Aorta (tissue), 5 donors: ENCODE results near the gene NEK4. TPM values are rescaled to one million over a fixed set of nuclear protein-coding genes. Genes with fewer than 3 reads are reported as not detected.

Experiments
- ATAC-seq: fragments of 200-7000 bp; cut with Tn5 transposase; one replicate; pipeline ENCODE4 v1.9.1; 2022; ENCODE audit warnings: moderate library complexity; ENCODE audit not compliant: low FRiP score
- DNase-seq, 2 donors: peaks; one replicate each; pipeline ENCODE4 v3.0.0-alpha.2; 2020
- H3K27ac ChIP-seq, 2 donors: one replicate each; pipeline ENCODE4 v1.5.1; 2013; ENCODE audit warnings: low read length in 2 of 2, mild to moderate bottlenecking in 2 of 2, moderate library complexity in 2 of 2, control low read depth in 1 of 2, inconsistent platforms in 1 of 2, low read depth in 1 of 2
- H3K27me3 ChIP-seq, 2 donors: one replicate each; pipeline ENCODE4 v1.6.1; 2013; ENCODE audit warnings: control low read depth in 1 of 2, low read length in 1 of 2, mild to moderate bottlenecking in 1 of 2, moderate library complexity in 1 of 2; ENCODE audit not compliant: insufficient read depth in 2 of 2, control insufficient read depth in 1 of 2
- H3K36me3 ChIP-seq, 2 donors: one replicate each; pipeline ENCODE4 v1.6.1; 2013; ENCODE audit warnings: control low read depth in 1 of 2, low read length in 1 of 2, mild to moderate bottlenecking in 1 of 2; ENCODE audit not compliant: insufficient read depth in 2 of 2, control insufficient read depth in 1 of 2
- H3K4me1 ChIP-seq, 2 donors: one replicate each; pipeline ENCODE4 v1.6.1; 2013; ENCODE audit warnings: low read length in 2 of 2, control low read depth in 1 of 2, mild to moderate bottlenecking in 1 of 2, moderate library complexity in 1 of 2; ENCODE audit not compliant: insufficient read depth in 2 of 2, control insufficient read depth in 1 of 2
- H3K4me3 ChIP-seq, 2 donors: one replicate each; pipeline ENCODE4 v1.5.1; 2013; ENCODE audit warnings: low read length in 2 of 2, control low read depth in 1 of 2, mild to moderate bottlenecking in 1 of 2
- H3K9me3 ChIP-seq: one replicate; pipeline ENCODE4 v1.6.1; 2013; ENCODE audit warnings: mild to moderate bottlenecking, low read length; ENCODE audit not compliant: control insufficient read depth
- WGBS, 2 donors: extraction: QIAGEN DNeasy Blood & Tissue Kit; methylation state at CpG; one replicate each; pipeline ENCODE4 v1.1.7; 2013; 5-methylcytosine and 5-hydroxymethylcytosine counted together
- intact Hi-C, 2 donors: fragments of 100-400 bp; cut with DNase I; formaldehyde crosslinking; loops; one replicate each; pipeline versions ENCODE4 v1.14.2 to v1.15.0; 2022
- polyA plus RNA-seq, 2 donors: library from polyadenylated mRNA; stranded (reverse); fragments of 200-250 nt; gene quantifications; one replicate each; pipeline ENCODE4 v1.2.3, GENCODE V29; 2013
- total RNA-seq, 2 donors: library from RNA; stranded (reverse); fragmentation: NEBNext Ultra II Directional; extraction: Animal tissue kit (Norgen Biotek cat#: 25700); gene quantifications; one replicate each; pipeline ENCODE4 v1.2.1, GENCODE V29; 2021
- donor health status: healthy with polysubstance abuse.
- donor health status: Bipolar disorder and iron deficiency.
- donor health status: DM: no; HTN: no; CAD: no.
- donor health status: DM: no; HTN: no; CAD: no.
- donor health status: DM: yes; HTN: yes; CAD: no.

The NEK4 gene
- total and polyA plus RNA-seq, 4 donors, result 8.0 to 22.1 (median 15.1) TPM

DNA sequence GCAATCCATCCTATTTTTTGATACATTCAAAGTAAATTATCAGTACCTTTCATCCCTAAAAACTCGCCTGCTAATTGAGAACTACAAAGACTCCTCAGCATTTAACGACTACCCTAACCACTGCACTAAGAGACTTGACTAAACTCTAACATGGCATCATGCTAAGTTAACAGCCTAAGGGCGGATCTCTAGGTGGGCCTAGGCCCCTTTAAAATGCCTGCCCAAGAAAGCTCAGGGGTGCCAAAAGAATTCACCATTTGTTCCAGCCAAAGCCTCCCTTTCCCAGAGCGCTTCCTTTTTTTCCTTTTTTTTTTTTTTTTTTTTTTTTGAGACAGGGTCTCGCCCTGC lies 568 bp upstream of the NEK4 start:
- 19 to 35% methylated on average over 4 to 5 of the region's 5 CpGs for WGBS, 2 donors
- no peaks in the 10 kb centered on the region for H3K27me3 ChIP-seq
- H3K27ac ChIP-seq, result peak overlapping the region in 1 of 2 donors; percentile 56
- peak; percentile 12 for ATAC-seq
- peaks cover 0 to 3% of the 10 kb centered on the region in 2 donors for H3K4me1 ChIP-seq
- DNase-seq, result no peak
- intact Hi-C loops, result loop anchor here in 1 of 2 donors (5.0 to 10.0 kb wide), 2 partner anchors 126 to 163 kb away; partner anchors contain the start of gene STIMATE
- H3K9me3 ChIP-seq, result no peaks in the 10 kb centered on the region
- peak overlapping the region; percentile 45 to 89 for H3K4me3 ChIP-seq
- no peaks in the 10 kb centered on the region for H3K36me3 ChIP-seq

DNA sequence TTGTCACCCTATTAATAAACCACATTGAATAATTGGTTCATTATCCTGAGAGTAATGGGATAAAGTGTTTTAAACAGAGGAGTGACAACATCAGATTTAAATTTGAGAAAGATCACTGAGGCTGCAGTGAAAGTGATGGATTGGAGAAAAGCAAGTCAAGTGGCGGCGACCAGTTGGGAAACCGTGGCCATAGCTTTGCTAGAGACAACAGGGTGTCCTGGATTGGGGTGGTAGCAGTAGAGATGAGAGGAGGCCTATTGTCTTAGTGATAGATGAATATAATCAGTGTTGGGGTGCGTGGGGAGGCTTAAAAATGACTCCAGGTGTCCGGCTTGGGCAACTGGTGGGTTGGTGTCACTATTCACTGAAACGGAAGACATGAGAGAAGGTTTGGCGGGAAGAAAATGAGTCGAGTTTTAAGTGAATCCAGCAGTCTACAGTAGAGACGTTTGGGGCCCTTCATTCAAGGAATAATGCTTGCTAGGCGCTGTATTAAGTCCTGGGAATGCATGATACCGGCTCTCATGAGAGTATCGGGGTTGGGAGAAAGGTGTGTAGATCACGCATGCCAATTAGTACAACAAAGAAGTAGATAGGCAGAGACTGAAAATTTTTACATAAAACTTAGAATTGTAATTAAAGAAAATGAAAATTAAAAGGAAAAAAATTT lies 819 bp downstream of the NEK4 start:
- DNase-seq (peak in 1 of 2 donors; percentile 24), ATAC-seq (no peak)
- intact Hi-C loops, result loop anchor here in 1 of 2 donors (5.0 to 10.0 kb wide), 3 partner anchors 62 to 165 kb away; partner anchors contain the start of genes ITIH4 and STIMATE
- no peaks in the 10 kb centered on the region for H3K27me3 ChIP-seq
- no peaks in the 10 kb centered on the region for H3K9me3 ChIP-seq
- peak overlapping the region in 1 of 2 donors; percentile 39 for H3K27ac ChIP-seq
- no peaks in the 10 kb centered on the region for H3K36me3 ChIP-seq
- H3K4me1 ChIP-seq, result peaks cover 0 to 3% of the 10 kb centered on the region in 2 donors
- 15% methylated on average over 13 of the region's 13 CpGs for WGBS, 2 donors
- H3K4me3 ChIP-seq, result peak overlapping the region; percentile 84 to 89

DNA sequence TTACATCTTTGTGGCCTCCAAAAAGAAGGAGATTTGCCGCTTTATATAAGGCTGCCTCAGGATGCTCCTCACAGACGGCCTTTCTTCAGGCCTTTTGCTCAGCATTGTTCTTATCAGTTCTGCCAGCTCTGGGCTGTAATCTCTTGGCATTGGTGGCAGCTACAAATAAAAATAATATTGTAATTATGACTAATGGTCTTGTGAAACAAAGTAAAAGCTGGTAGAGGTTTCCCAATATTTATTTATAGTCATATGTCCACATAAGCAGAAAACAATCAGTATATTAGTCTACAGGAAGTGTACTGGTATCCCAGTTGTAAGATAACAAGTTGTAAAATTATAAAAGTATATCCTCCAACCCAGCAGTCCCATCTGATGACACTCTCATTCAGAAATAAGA lies 7.3 kb downstream of the NEK4 start:
- no peaks in the 10 kb centered on the region for H3K27me3 ChIP-seq
- no peaks in the 10 kb centered on the region for H3K9me3 ChIP-seq
- no peak overlapping the region for H3K4me3 ChIP-seq
- H3K27ac ChIP-seq, result peak overlapping the region in 1 of 2 donors; percentile 67
- ATAC-seq, result no peak
- intact Hi-C loops, result no loop called here
- no peak for DNase-seq
- H3K36me3 ChIP-seq, result peaks cover 0 to 3% of the 10 kb centered on the region in 2 donors
- peaks cover 0 to 4% of the 10 kb centered on the region in 2 donors for H3K4me1 ChIP-seq
- WGBS, 2 donors, result 10 to 11% methylated on average over 2 of the region's 2 CpGs

DNA sequence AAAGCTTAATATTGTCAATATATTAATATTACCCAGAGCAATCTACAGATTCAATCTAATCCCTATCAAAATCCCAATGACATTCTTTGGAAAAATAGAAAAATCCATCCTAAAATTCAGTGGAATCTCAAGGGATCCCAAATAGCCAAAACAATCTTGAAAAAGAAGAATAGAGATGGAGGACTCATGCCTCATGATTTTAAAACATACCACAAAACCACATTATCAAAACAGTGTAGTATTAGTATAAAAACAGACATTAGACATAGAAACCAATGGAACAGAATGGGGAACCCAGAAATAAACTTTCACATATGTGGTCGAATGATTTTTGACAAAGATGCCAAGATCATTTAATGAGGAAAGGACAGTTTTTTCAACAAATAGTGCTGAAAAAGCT lies 14.6 kb downstream of the NEK4 start:
- H3K4me1 ChIP-seq, result no peaks in the 10 kb centered on the region
- DNase-seq (no peak), ATAC-seq (no peak)
- H3K27ac ChIP-seq, result no peak overlapping the region
- no peaks in the 10 kb centered on the region for H3K27me3 ChIP-seq
- peaks cover 0 to 3% of the 10 kb centered on the region in 2 donors for H3K36me3 ChIP-seq
- no peaks in the 10 kb centered on the region for H3K9me3 ChIP-seq
- H3K4me3 ChIP-seq, result no peak overlapping the region
- 97 to 99% methylated on average over 1 of the region's 1 CpG for WGBS, 2 donors
- intact Hi-C loops, result no loop called here

DNA sequence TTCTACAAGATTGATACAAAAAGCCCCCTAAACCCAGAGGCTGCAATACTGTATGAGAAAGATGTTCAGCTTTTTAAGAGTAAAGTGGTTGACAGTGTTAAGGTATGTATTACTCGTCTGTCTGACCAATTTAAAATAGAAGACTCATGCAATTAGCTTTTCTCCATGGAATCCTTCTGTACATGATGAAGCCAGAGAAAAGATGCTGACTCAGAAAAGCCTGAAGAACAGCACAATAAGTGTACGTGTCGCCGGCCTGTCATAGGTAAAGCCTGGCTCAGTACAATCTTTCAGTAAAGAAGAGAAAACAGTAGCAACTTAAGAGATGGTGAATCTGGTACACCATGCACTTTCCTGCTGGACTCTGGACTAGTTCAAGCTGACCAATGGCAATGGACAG lies 16.4 kb downstream of the NEK4 start:
- H3K9me3 ChIP-seq, result no peaks in the 10 kb centered on the region
- H3K4me3 ChIP-seq, result no peak overlapping the region
- peaks cover 4 to 5% of the 10 kb centered on the region in 2 donors for H3K36me3 ChIP-seq
- no peaks in the 10 kb centered on the region for H3K4me1 ChIP-seq
- no peaks in the 10 kb centered on the region for H3K27me3 ChIP-seq
- no peak for DNase-seq
- no peak overlapping the region for H3K27ac ChIP-seq
- no peak for ATAC-seq
- 91 to 95% methylated on average over 4 of the region's 4 CpGs for WGBS, 2 donors
- intact Hi-C loops, result no loop called here

DNA sequence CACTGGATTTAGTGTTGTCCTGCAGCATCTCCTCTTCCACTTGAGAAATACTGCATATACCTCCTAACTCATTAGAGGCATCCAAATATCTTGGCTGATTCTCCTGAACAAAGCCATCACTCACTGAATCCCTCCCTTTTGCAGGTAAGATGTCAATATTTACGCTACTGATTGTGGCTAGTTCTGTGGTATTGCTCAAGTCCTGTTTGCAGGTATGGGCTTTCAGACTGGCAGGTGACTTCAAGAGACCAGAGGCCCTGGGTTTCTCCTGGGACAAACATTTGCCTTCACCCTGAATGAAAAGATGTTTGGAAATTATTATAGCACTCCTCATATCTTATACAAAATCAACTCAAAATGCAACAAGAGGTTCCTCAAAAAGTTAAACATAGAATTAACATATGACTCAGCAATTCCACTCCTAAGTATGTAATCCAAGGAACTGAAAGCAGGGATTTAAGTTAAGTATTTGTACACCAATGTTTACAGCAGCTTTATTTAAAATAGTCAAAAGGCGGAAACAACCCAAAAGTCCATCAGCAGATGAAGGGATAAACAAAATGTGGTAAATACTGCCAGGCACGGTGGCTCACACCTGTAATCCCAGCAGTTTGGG lies 18.6 kb downstream of the NEK4 start:
- Histone ChIP-seq H3K36me3 (peaks cover 2 to 4% of the 10 kb centered on the region in 2 donors), H3K4me3 (no peak overlapping the region)

DNA sequence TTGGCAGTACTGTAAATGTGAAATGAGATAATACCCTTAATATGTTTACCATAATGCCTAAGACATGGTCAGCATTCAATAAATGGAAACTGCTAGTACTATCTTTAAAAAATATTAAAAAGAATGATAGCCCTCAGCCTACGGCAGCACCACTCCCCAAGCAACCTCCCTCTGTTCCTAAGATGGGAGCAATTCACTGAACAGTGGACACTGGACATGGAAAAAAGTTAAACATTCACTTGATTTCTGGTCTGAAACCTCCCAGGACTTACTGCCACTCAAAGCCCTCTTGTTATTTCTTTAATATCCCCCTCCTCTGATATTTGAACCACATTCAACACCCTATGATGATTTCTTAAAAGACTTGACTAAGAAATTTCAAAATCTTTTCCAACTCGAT lies 27.0 kb downstream of the NEK4 start:
- Histone ChIP-seq H3K36me3 (peaks cover 7 to 9% of the 10 kb centered on the region in 2 donors), H3K4me1 (no peaks in the 10 kb centered on the region), H3K27me3 (no peaks in the 10 kb centered on the region), H3K9me3 (no peaks in the 10 kb centered on the region), H3K4me3 (no peak overlapping the region), H3K27ac (no peak overlapping the region)
- ATAC-seq, result no peak
- no peak for DNase-seq
- intact Hi-C loops, result loop anchor here (2.0 to 10.0 kb wide), 4 partner anchors 189 to 329 kb away; no protein-coding TSS in a partner anchor
- WGBS, 2 donors, result 78 to 89% methylated on average over 2 of the region's 2 CpGs

More for the DNA sequence above, 18.6 kb downstream of the NEK4 start:
- intact Hi-C loops, result no loop called here
- H3K9me3 ChIP-seq, result no peaks in the 10 kb centered on the region
- no peak for DNase-seq
- no peaks in the 10 kb centered on the region for H3K27me3 ChIP-seq
- WGBS, 2 donors, result 93 to 97% methylated on average over 3 of the region's 3 CpGs
- H3K4me1 ChIP-seq, result no peaks in the 10 kb centered on the region
- H3K27ac ChIP-seq, result no peak overlapping the region
- ATAC-seq, result no peak

DNA sequence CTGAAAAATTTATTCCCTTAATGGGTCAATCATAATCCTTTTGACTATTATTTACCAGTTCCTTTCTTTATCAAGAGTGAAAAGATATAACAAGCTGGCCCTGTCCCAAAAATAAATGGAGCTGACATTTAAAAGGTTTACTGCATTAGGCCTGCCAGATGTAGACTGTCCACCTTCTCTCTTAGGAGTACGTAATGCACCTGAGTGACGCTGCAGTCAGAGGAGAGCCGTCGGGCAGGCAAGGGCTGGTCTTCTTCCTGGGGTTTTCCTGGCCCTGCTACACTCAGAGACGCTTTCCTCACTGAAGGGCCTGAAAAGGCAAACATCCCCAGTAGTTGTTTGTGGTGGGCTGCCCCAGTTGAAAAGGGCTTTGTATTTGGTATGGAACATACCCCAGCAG lies 27.6 kb downstream of the NEK4 start:
- ATAC-seq (no peak), DNase-seq (no peak)
- intact Hi-C loops, result loop anchor here (2.0 to 10.0 kb wide), 4 partner anchors 189 to 330 kb away; no protein-coding TSS in a partner anchor
- no peak overlapping the region for H3K4me3 ChIP-seq
- WGBS, 2 donors, result 83 to 86% methylated on average over 5 of the region's 5 CpGs
- peaks cover 7 to 9% of the 10 kb centered on the region in 2 donors for H3K36me3 ChIP-seq
- no peak overlapping the region for H3K27ac ChIP-seq
- H3K9me3 ChIP-seq, result no peaks in the 10 kb centered on the region
- H3K4me1 ChIP-seq, result no peaks in the 10 kb centered on the region
- no peaks in the 10 kb centered on the region for H3K27me3 ChIP-seq
